Stomach (tissue), 9 donors: Measurements from ENCODE around the gene TAAR2. TPM values are rescaled to one million over a fixed set of nuclear protein-coding genes. Genes with fewer than 3 reads are reported as not detected.

Experiments used
- DNase-seq, 2 donors: peaks; one replicate each; pipeline versions ENCODE4 v3.0.0 to v3.0.0-alpha.2; 2013 to 2019
- H3K27ac ChIP-seq, 5 donors: fragments of 200-600 bp in 4 of 5; sonication (generic) in 4 of 5; one replicate each; pipeline ENCODE4 v1.5.1; 2013 to 2019; ENCODE audit warnings: mild to moderate bottlenecking in 1 of 5, moderate library complexity in 1 of 5
- H3K27me3 ChIP-seq, 3 donors: fragments of 200-600 bp; sonication (generic); one replicate each; pipeline ENCODE4 v1.5.1; 2017 to 2019; ENCODE audit warnings: mixed run types in 1 of 3
- H3K36me3 ChIP-seq, 4 donors: fragments of 200-600 bp; sonication (generic); 1 replicate in 3 of 4; 2 replicates in 1 of 4; pipeline ENCODE4 v1.5.1; 2016 to 2019
- H3K4me1 ChIP-seq, 4 donors: fragments of 200-600 bp; sonication (generic); one replicate each; pipeline ENCODE4 v1.5.1; 2016 to 2019
- H3K4me3 ChIP-seq, 4 donors: fragments of 200-600 bp; sonication (generic) in 3 of 4; one replicate each; pipeline ENCODE4 v1.5.1; 2016 to 2019; ENCODE audit warnings: mild to moderate bottlenecking in 1 of 4
- H3K9me3 ChIP-seq, 4 donors: fragments of 200-600 bp; sonication (generic); one replicate each; pipeline ENCODE4 v1.5.1; 2016 to 2019
- EP300 ChIP-seq: sonication (generic); formaldehyde crosslinking; IDR thresholded peaks from one replicate; pipeline ENCODE4 v1.6.1; 2017; ENCODE audit warnings: antibody characterized with exemption
- POLR2A ChIP-seq, 4 donors: fragments of 450-650 bp; IDR thresholded peaks; one replicate each; pipeline ENCODE4 v1.6.1; 2016; ENCODE audit warnings: antibody characterized with exemption in 4 of 4, control low read depth in 2 of 4, mild to moderate bottlenecking in 1 of 4, moderate library complexity in 1 of 4
- POLR2AphosphoS5 ChIP-seq, 3 donors: sonication (generic); formaldehyde crosslinking; IDR thresholded peaks; one replicate each; pipeline ENCODE4 v1.6.1; 2016; ENCODE audit warnings: antibody characterized with exemption in 3 of 3
- WGBS, 5 donors: extraction: QIAGEN DNeasy Blood & Tissue Kit in 3 of 5; methylation state at CpG; one replicate each; pipeline versions ENCODE4 v1.1.5 to v1.1.7; 2013 to 2018; 5-methylcytosine and 5-hydroxymethylcytosine counted together
- intact Hi-C: fragments of 100-400 bp; cut with DNase I; formaldehyde crosslinking; loops from one replicate; pipeline ENCODE4 v1.15.1; 2023; ENCODE audit warnings: low total_unique reads
- polyA plus RNA-seq, 3 donors: library from polyadenylated mRNA; stranded (reverse); fragments of 200-250 nt; gene quantifications; one replicate each; pipeline ENCODE4 v1.2.3, GENCODE V29; 2013
- total RNA-seq, 5 donors: library from RNA; depleted of rRNA; stranded (reverse); fragments of >200 nt; gene quantifications; one replicate each; pipeline versions ENCODE4 v1.1.0 to v1.2.3, GENCODE V29; 2014 to 2016
- TF ChIP-seq, protein P1 (sequence below), 7 experiments: fragments of 450-650 bp in 4 of 7; fragments of 200-600 bp in 3 of 7; sonication (generic) in 3 of 7; IDR thresholded peaks; one replicate each; pipeline ENCODE4 v1.5.1; 2016 to 2019; ENCODE audit warnings: antibody characterized with exemption in 7 of 7, control low read depth in 2 of 7, mild to moderate bottlenecking in 1 of 7
- donor health status: healthy with polysubstance abuse.
- donor health status: Bipolar disorder and iron deficiency.
- donor health status: healthy.

TAAR2 gene
- total and polyA plus RNA-seq, 8 donors, result not detected

- no peak overlapping the region for H3K4me3 ChIP-seq
- H3K27me3 ChIP-seq, result peaks cover 0 to 4% (median 0%) of the 10 kb centered on the region in 3 donors
- 47 to 62% (median 54%) methylated on average over 6 of the region's 6 CpGs for WGBS, 5 donors
- no peak for DNase-seq
- H3K27ac ChIP-seq, result no peak overlapping the region
- H3K9me3 ChIP-seq, result no peaks in the 10 kb centered on the region
- intact Hi-C loops, result no loop called here
- no peaks in the 10 kb centered on the region for H3K36me3 ChIP-seq
- no peaks in the 10 kb centered on the region for H3K4me1 ChIP-seq
- TF ChIP-seq EP300 (no peak), POLR2AphosphoS5 (IDR thresholded peaks at IDR 0.05) (no peak), POLR2A (IDR thresholded peaks at IDR 0.05) (no peak)
- TF ChIP-seq, protein P1, sequence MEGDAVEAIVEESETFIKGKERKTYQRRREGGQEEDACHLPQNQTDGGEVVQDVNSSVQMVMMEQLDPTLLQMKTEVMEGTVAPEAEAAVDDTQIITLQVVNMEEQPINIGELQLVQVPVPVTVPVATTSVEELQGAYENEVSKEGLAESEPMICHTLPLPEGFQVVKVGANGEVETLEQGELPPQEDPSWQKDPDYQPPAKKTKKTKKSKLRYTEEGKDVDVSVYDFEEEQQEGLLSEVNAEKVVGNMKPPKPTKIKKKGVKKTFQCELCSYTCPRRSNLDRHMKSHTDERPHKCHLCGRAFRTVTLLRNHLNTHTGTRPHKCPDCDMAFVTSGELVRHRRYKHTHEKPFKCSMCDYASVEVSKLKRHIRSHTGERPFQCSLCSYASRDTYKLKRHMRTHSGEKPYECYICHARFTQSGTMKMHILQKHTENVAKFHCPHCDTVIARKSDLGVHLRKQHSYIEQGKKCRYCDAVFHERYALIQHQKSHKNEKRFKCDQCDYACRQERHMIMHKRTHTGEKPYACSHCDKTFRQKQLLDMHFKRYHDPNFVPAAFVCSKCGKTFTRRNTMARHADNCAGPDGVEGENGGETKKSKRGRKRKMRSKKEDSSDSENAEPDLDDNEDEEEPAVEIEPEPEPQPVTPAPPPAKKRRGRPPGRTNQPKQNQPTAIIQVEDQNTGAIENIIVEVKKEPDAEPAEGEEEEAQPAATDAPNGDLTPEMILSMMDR (IDR thresholded peaks at IDR 0.05), result no peak
Observed at GRCh38 chr6:132568611-132569010, 55.5 kb downstream of the TAAR2 start.

DNA sequence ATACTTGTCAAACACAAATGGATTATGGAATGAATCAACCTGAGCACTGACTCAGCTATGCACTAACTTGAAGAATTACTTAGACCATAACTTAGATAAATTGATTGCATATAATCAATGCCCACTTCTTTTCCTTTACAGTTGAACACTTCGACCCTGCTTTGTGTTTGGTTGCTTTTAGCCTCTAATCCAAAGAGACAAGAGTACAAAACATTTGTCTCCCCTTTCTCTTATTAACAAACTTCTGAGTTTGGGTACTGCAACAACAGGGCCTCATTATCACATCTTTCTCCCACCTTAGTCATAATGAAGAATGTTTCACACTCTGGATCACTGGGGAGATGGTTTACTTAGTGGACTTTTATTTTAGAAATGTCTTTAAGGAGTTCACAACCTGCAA is 56.5 kb downstream of the TAAR2 start:
- Histone ChIP-seq H3K4me3 (no peak overlapping the region), H3K27me3 (peaks cover 0 to 4% (median 0%) of the 10 kb centered on the region in 3 donors), H3K9me3 (no peaks in the 10 kb centered on the region), H3K27ac (no peak overlapping the region), H3K36me3 (no peaks in the 10 kb centered on the region), H3K4me1 (no peaks in the 10 kb centered on the region)
- 55 to 79% (median 70%) methylated on average over 1 of the region's 1 CpG for WGBS, 5 donors
- intact Hi-C loops, result no loop called here
- DNase-seq, result no peak
- TF ChIP-seq, protein P1 (IDR thresholded peaks at IDR 0.05), result no peak
- no peak for TF ChIP-seq POLR2AphosphoS5 (IDR thresholded peaks at IDR 0.05)
- no peak for TF ChIP-seq EP300
- no peak for TF ChIP-seq POLR2A (IDR thresholded peaks at IDR 0.05)

Other genes with a start within 250 kb of the TAAR2 start
- 10 to 100 TPM in 2 of 5 donors, 1 to 10 TPM in 3; 2.2 to 16.9 (median 4.5) TPM for gene MOXD1, start 222.8 kb downstream of the TAAR2 start, total RNA-seq
- gene MOXD1, start 222.8 kb downstream of the TAAR2 start, polyA plus RNA-seq, result 10 to 100 TPM in 1 of 3 donors, 1 to 10 TPM in 2; 2.1 to 14.8 (median 3.4) TPM
- gene STX7, start 111.2 kb downstream of the TAAR2 start, total RNA-seq, result 10 to 100 TPM; 29.8 to 39.3 (median 31.5) TPM
- 10 to 100 TPM in 2 of 3 donors, 1 to 10 TPM in 1; 8.6 to 22.9 (median 17.7) TPM for gene STX7, start 111.2 kb downstream of the TAAR2 start, polyA plus RNA-seq
- gene TAAR9, start 86.0 kb downstream of the TAAR2 start, total RNA-seq, result not detected
- not detected for gene TAAR9, start 86.0 kb downstream of the TAAR2 start, polyA plus RNA-seq
- not detected for gene TAAR8, start 71.6 kb downstream of the TAAR2 start, total RNA-seq
- not detected for gene TAAR8, start 71.6 kb downstream of the TAAR2 start, polyA plus RNA-seq
- gene TAAR6, start 54.0 kb downstream of the TAAR2 start, total RNA-seq, result not detected
- not detected for gene TAAR6, start 54.0 kb downstream of the TAAR2 start, polyA plus RNA-seq
- not detected for gene TAAR5, start 34.5 kb downstream of the TAAR2 start, total RNA-seq
- not detected for gene TAAR5, start 34.5 kb downstream of the TAAR2 start, polyA plus RNA-seq
- gene TAAR1, start 34.9 kb upstream of the TAAR2 start, total RNA-seq, result 1 to 10 TPM in 1 of 5 donors, not detected in 4; 2.8 TPM
- not detected for gene TAAR1, start 34.9 kb upstream of the TAAR2 start, polyA plus RNA-seq
- 10 to 100 TPM in 1 of 5 donors, 1 to 10 TPM in 3, not detected in 1; 2.3 to 52.2 (median 3.3) TPM for gene VNN1, start 89.8 kb upstream of the TAAR2 start, total RNA-seq
- gene VNN1, start 89.8 kb upstream of the TAAR2 start, polyA plus RNA-seq, result 1 to 10 TPM; 1.1 to 1.4 (median 1.2) TPM
- gene VNN2, start 133.6 kb upstream of the TAAR2 start, total RNA-seq, result 1 to 10 TPM in 3 of 5 donors, under 1 TPM in 1, not detected in 1; 0.45 to 9.5 (median 3.3) TPM
- gene VNN2, start 133.6 kb upstream of the TAAR2 start, polyA plus RNA-seq, result 1 to 10 TPM; 1.4 to 6.1 (median 3.7) TPM
- 10 to 100 TPM in 4 of 5 donors, under 1 TPM in 1; 0.29 to 31.2 (median 19.6) TPM for gene SLC18B1, start 174.4 kb upstream of the TAAR2 start, total RNA-seq
- gene SLC18B1, start 174.4 kb upstream of the TAAR2 start, polyA plus RNA-seq, result 1 to 10 TPM; 4.3 to 9.8 (median 5.3) TPM
- 1,000 to 10,000 TPM in 1 of 5 donors, 100 to 1,000 TPM in 4; 256 to 1,823 (median 908) TPM for gene RPS12, start 190.3 kb upstream of the TAAR2 start, total RNA-seq
- gene RPS12, start 190.3 kb upstream of the TAAR2 start, polyA plus RNA-seq, result 1,000 to 10,000 TPM; 3,295 to 4,053 (median 3,686) TPM